LNCAP (cell line): ENCODE results near the gene CHPF2.
A peak's percentile ranks its signal among the peaks of the same experiment; 100 is the strongest.

Source experiments
- TF ChIP-seq, protein P1 (sequence below): fragments of 450-650 bp; IDR thresholded peaks from 2 replicates; pipeline ENCODE4 v1.5.1; 2017; ENCODE audit warnings: mild to moderate bottlenecking

Gene CHPF2

DNA sequence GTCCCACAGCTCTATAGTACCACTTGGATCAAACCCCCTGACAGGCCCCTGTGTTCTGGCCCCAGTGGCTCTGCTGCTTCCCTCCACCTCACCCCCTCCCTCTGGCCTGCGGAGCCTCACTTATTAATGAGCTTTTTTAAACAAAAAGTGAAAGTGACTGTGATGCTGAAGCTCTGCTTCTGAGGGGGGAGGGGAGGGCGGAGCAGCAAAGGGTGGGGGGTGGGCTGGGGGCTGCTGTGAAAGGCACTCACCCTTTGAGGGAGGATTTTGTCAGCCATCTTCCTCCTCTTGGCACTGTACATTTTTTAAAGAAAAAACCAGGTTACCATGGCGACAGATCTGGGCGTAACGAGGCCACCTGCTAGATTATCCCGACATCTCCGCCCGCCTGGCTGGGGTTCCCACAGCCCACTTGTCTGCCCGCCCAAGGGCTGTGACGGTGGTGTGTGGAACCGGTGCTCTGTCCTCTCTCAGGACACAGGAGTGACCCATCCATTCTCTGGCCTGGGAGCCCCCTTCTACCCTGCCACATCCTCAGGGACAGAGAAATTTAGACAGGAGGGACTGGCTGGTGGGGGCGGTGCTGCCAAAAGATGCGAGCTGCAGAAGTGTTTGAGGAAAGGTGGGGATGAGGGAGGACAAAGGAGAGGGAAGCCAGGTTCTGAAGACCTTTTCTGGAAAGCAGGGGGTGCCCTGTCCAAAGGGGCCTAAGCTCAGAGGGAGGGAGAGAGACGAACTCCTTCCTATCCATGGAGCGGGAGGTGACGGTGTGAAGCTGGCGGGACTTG lies 11.3 kb downstream of the CHPF2 start:
- TF ChIP-seq, protein P1, sequence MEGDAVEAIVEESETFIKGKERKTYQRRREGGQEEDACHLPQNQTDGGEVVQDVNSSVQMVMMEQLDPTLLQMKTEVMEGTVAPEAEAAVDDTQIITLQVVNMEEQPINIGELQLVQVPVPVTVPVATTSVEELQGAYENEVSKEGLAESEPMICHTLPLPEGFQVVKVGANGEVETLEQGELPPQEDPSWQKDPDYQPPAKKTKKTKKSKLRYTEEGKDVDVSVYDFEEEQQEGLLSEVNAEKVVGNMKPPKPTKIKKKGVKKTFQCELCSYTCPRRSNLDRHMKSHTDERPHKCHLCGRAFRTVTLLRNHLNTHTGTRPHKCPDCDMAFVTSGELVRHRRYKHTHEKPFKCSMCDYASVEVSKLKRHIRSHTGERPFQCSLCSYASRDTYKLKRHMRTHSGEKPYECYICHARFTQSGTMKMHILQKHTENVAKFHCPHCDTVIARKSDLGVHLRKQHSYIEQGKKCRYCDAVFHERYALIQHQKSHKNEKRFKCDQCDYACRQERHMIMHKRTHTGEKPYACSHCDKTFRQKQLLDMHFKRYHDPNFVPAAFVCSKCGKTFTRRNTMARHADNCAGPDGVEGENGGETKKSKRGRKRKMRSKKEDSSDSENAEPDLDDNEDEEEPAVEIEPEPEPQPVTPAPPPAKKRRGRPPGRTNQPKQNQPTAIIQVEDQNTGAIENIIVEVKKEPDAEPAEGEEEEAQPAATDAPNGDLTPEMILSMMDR: no peak

DNA sequence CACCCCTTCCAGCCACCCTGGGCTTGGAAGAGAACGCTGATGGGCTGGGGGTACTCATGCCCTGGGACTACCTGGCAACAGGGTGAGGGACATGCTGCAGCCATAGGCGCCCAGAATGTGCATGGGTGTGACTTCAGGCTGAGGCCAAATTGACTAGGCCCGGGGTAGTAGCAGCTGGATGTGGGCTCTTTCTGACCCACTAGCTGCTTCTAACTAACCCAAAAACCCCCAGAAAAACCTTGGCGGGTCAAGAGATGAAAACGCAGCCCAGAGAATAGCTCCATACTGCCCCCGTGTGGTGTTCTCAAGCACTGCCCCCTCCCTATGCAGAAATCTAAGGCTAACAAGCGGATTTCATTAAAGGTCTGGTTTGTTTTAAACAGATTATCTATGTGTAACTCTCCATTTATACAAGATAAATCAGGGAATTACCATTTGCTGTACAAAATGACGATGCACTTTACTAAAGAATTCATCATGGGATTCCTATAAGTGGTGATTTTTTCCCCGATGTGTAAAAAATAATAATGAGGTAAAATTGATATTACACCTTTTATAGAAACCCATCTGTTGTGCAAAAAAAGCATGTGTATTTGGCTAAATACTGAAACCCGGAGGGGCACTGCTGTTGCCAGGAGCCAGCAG lies 12.0 kb downstream of the CHPF2 start:
- TF ChIP-seq, protein P1: peak; percentile 92

DNA sequence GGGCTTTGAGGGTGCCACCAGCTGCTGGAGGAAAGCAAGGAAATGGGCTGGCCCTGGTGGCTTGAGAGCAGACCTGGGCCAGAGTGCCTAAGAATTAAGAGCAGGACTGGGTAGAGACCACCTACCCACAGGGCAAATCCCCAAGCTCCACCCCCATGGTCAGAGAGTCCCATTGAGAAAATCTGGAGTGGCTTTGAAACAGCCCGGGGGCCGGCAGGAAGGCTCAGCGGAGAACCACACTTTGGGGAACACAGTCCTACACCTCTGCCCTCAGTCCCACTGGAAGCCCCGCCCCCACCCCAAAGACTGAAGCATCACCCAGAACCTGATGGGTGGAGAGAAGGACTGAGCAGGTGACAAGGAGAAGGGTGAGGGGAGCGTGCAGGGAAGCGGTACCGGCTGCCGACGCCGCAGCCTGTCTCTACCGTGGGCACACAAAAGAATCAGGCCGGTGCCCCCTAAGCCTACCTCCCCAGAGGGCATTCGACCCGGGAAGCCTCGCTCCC lies 12.6 kb downstream of the CHPF2 start:
- TF ChIP-seq, protein P1: no peak

DNA sequence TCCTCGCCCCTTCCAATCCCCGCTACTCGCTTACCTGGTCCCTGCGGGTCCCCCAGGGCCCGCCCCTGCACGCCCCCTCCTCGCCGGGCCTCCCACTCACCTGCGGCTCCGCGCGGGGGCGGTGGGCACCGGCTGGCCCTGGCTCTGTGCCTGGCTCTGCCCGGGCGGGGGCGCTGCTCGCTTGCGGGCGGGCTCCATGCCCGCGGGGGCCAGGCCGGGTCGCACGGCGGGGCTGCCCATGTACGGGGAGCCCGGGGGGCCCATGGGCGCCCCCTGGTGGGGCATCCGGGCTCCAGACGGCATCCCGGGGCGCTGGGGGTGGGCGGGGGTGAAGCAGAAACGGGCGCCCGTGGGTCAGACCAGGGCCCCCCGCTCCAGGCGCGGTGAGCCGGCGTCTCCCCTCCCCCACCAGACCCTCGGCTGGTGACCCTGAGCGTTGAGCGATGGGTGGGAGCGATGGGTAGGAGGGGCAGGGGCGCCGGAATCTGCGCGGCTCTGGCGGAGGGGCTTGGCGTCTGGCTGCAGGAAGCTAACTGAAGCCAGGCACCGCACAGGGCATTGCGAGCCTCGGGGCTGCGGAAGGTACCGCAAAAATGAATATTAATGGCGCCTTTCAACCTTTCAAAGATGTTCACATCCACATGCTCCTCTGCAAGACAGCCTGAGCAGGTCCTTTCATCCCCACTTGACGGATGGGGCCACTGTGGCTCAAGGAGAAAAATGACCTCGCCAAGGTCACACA lies 13.2 kb downstream of the CHPF2 start:
- TF ChIP-seq, protein P1: peak; percentile 64

DNA sequence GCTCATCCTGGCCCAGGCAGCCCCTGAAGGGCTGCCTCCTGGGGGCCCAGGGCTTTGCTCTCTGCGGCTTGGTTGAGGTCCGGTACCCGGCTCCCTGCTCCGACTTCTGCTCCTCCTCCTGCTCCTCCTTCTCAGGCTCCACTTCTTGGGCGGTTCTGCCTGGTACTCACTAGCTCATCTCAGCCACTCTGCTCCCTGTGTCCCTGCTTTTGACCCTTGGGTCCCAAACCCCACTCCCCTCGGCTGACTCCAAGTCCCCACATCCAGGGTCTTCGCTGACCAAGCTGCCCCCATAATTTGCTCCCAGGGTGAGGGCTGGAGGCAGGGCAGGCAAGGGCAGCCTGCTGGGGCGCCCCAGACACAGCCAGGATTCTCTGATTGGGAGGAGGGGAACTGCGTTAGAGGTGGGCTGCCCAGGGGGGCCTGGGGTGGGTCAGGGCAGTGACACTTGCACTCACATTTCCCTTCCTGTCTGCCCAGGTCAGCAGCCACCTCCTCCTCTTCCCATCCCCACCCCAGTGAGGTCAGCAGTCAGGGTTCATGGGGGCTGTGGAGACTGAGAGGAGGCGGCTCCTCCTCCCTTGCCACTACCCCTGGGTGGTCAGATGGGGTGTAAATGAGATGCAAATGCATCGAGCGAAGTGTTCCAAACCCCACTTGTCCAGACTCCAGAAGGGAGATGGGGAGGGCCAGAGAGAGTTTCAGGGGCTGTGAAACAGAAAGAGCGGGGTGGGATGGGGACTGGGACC lies 14.0 kb downstream of the CHPF2 start:
- TF ChIP-seq, protein P1: no peak

DNA sequence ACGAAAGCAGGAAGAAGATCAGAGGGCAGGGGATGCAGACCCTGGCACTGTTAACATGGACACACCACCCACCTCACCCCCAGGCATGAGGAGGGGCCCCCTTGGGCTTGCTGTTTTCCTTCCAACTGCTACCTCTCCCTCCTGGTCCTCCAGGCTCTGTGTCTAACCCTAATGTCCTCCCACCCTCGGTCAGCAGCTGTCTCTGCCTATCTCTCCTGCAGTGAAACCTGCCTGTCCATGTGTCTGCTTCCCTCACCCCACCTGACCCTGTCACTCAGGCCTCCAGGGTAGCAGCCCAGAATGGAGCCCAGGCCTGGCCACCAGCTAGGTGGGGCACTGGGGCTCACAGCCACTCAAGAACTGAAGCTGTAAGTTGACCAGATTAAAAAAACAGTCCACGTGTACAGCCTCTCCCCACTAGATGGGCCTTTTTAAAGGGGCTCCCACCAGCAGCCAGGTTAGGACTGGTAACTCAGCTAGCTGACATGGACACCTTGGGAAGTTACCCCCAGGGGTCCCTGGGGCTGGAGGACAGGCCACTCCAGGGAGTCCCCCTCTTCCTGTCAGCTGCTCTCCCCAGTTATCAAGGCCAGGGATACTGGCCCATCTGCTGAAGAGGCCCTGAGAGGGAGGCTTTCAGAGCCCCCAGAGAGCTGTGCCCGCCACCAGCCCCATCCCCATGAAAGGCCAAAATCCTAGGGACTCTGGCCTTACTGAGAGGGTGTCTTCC lies 14.7 kb downstream of the CHPF2 start:
- TF ChIP-seq, protein P1: no peak
